Measurements from ENCODE around the gene PNLIPRP2. TPM values are rescaled to one million over a fixed set of nuclear protein-coding genes. Genes with fewer than 3 reads are reported as not detected.

Gene PNLIPRP2
- total and polyA plus RNA-seq, 2 donors (not counting 1 experiment from before 2014, with no cell fraction given): not detected

DNA sequence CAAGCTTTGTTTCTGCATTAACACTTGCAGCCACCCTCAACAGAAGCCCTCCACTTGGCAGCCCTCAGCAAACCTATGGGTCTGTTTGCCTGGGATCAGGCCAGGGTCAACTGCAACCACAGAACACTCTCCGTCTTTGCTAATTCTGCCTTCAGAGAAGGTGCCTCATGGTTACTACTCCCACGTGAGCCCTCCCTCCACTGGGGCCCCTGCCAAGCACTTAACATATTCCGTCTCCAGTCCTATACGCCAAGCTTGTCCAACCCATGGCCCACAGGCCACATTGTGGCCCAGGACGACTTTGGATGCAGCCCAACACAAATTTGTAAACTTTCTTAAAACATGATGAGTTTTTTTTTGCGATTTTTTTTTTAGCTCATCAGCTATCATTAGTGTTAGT, 66.9 kb downstream of the PNLIPRP2 start:
- Histone ChIP-seq H3K79me2 (ENCODE audit: control insufficient read depth, insufficient read depth, low read length) (no peaks in the 10 kb centered on the region), H3K9ac (ENCODE audit: insufficient read depth, low read length) (no peak overlapping the region), H3K4me1 (ENCODE audit: control insufficient read depth, extremely low read depth, insufficient read depth, low read length) (peaks cover 19% of the 10 kb centered on the region), H3K27ac (ENCODE audit: insufficient read depth, low read length) (no peak overlapping the region), H2AFZ (ENCODE audit: low read length) (no peak overlapping the region), H3K27me3 (ENCODE audit: control insufficient read depth, insufficient read depth, low read length) (no peaks in the 10 kb centered on the region), H3K4me3 (replicated peaks in 1 of 4; ENCODE audit: control extremely low read depth in 1 of 4, insufficient read depth in 1 of 4, low read depth in 3 of 4, low read length in 4 of 4) (no peak overlapping the region), H3K4me2 (ENCODE audit: extremely low read depth, insufficient read depth, low read length) (no peak overlapping the region), H4K20me1 (ENCODE audit: control insufficient read depth, extremely low read depth, insufficient read depth, low read length) (no peaks in the 10 kb centered on the region), H3K9me3 (ENCODE audit: control insufficient read depth, insufficient read depth, low read depth, low read length) (no peaks in the 10 kb centered on the region), H3K36me3 (ENCODE audit: control insufficient read depth, insufficient read depth, low read length) (peaks cover 2% of the 10 kb centered on the region)
- TF ChIP-seq EZH2 (IDR thresholded peaks at IDR 0.05; ENCODE audit: low read length, missing control alignments) (no peak), CTCF (conservative IDR thresholded peaks at IDR 0.05 in 1 of 2, IDR thresholded peaks at IDR 0.05 in 1 of 2; ENCODE audit: low read depth in 1 of 2, low read length in 2 of 2) (no peak)
- DNase-seq (ENCODE audit: low read depth in 2 of 2): peak in 1 of 2 donors; percentile 46

GRCh38 chr10:116688241-116688711, 67.5 kb downstream of the PNLIPRP2 start:
- TF ChIP-seq EZH2 (IDR thresholded peaks at IDR 0.05; ENCODE audit: low read length, missing control alignments) (no peak), CTCF (conservative IDR thresholded peaks at IDR 0.05 in 1 of 2, IDR thresholded peaks at IDR 0.05 in 1 of 2; ENCODE audit: low read depth in 1 of 2, low read length in 2 of 2) (no peak)
- H3K79me2 ChIP-seq (ENCODE audit: control insufficient read depth, insufficient read depth, low read length): no peaks in the 10 kb centered on the region
- no peak overlapping the region for H3K9ac ChIP-seq (ENCODE audit: insufficient read depth, low read length)
- peak overlapping the region; percentile 76 for H2AFZ ChIP-seq (ENCODE audit: low read length)
- H4K20me1 ChIP-seq (ENCODE audit: control insufficient read depth, extremely low read depth, insufficient read depth, low read length): no peaks in the 10 kb centered on the region
- DNase-seq (ENCODE audit: low read depth in 2 of 2): peak; percentile 63 to 85
- no peaks in the 10 kb centered on the region for H3K27me3 ChIP-seq (ENCODE audit: control insufficient read depth, insufficient read depth, low read length)
- no peaks in the 10 kb centered on the region for H3K9me3 ChIP-seq (ENCODE audit: control insufficient read depth, insufficient read depth, low read depth, low read length)
- H3K4me2 ChIP-seq (ENCODE audit: extremely low read depth, insufficient read depth, low read length): peak overlapping the region; percentile 86
- H3K4me3 ChIP-seq (replicated peaks in 1 of 4; ENCODE audit: control extremely low read depth in 1 of 4, insufficient read depth in 1 of 4, low read depth in 3 of 4, low read length in 4 of 4): peak overlapping the region in 2 of 4 experiments; percentile 22 to 25
- peaks cover 19% of the 10 kb centered on the region for H3K4me1 ChIP-seq (ENCODE audit: control insufficient read depth, extremely low read depth, insufficient read depth, low read length)
- peaks cover 2% of the 10 kb centered on the region for H3K36me3 ChIP-seq (ENCODE audit: control insufficient read depth, insufficient read depth, low read length)
- peak overlapping the region; percentile 62 for H3K27ac ChIP-seq (ENCODE audit: insufficient read depth, low read length)

DNA sequence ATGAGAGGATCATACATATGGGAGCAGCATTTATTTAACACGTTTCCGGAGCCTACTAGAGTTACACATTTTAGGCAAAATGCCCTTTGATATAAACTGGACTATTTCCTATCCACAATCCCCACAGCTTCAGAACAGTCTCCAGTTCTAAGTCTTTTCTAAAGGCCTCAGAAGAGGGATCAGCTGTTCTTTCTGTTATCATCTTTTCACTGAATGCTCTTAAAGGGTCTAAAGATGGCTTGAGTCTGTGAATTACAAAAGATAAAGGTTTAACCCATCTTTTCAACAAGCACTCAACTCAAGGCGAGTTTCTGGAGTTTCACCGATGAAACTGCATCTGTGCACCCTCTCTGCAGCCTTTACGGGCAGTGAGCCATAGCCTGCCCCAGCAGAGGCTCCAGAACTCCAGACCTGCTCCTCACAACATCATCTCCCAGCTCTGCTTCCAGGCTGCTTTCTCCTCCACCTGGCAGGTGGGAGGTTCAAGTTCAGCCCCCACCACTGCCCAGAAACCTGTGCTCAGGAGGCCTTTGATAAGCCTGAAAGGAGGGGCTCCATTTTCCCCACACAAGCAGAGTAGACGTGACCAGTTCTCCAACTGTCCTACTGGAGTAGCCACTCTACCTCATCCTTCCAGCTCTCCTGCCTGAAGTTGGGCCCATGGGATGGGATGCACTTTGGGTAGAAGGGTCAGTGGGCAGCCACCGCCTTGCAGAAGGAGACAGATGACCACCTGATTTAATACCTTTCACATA, 68.2 kb downstream of the PNLIPRP2 start:
- no peak overlapping the region for H3K9ac ChIP-seq (ENCODE audit: insufficient read depth, low read length)
- peak overlapping the region; percentile 86 for H3K4me2 ChIP-seq (ENCODE audit: extremely low read depth, insufficient read depth, low read length)
- H3K4me1 ChIP-seq (ENCODE audit: control insufficient read depth, extremely low read depth, insufficient read depth, low read length): peaks cover 19% of the 10 kb centered on the region
- no peaks in the 10 kb centered on the region for H3K79me2 ChIP-seq (ENCODE audit: control insufficient read depth, insufficient read depth, low read length)
- peaks cover 2% of the 10 kb centered on the region for H3K36me3 ChIP-seq (ENCODE audit: control insufficient read depth, insufficient read depth, low read length)
- no peaks in the 10 kb centered on the region for H3K27me3 ChIP-seq (ENCODE audit: control insufficient read depth, insufficient read depth, low read length)
- H4K20me1 ChIP-seq (ENCODE audit: control insufficient read depth, extremely low read depth, insufficient read depth, low read length): no peaks in the 10 kb centered on the region
- no peak for DNase-seq (ENCODE audit: low read depth in 2 of 2)
- H3K4me3 ChIP-seq (replicated peaks in 1 of 4; ENCODE audit: control extremely low read depth in 1 of 4, insufficient read depth in 1 of 4, low read depth in 3 of 4, low read length in 4 of 4): peak overlapping the region in 1 of 4 experiments; percentile 25
- no peak overlapping the region for H2AFZ ChIP-seq (ENCODE audit: low read length)
- TF ChIP-seq CTCF (conservative IDR thresholded peaks at IDR 0.05 in 1 of 2, IDR thresholded peaks at IDR 0.05 in 1 of 2; ENCODE audit: low read depth in 1 of 2, low read length in 2 of 2): no peak
- no peak for TF ChIP-seq EZH2 (IDR thresholded peaks at IDR 0.05; ENCODE audit: low read length, missing control alignments)
- no peaks in the 10 kb centered on the region for H3K9me3 ChIP-seq (ENCODE audit: control insufficient read depth, insufficient read depth, low read depth, low read length)
- H3K27ac ChIP-seq (ENCODE audit: insufficient read depth, low read length): peak overlapping the region; percentile 62

All from fibroblast of lung (primary cell).